ENCODE data around the gene DESI2. TPM values are rescaled to one million over a fixed set of nuclear protein-coding genes. Genes with fewer than 3 reads are reported as not detected.
"Not testable (repeated sequence)": the region's sequence is repeated elsewhere in the genome, so short reads cannot be mapped to it uniquely, and the experiment has no call there.

DESI2 gene
- total and polyA plus RNA-seq, 2 donors: 22.1 to 83.0 TPM

DNA sequence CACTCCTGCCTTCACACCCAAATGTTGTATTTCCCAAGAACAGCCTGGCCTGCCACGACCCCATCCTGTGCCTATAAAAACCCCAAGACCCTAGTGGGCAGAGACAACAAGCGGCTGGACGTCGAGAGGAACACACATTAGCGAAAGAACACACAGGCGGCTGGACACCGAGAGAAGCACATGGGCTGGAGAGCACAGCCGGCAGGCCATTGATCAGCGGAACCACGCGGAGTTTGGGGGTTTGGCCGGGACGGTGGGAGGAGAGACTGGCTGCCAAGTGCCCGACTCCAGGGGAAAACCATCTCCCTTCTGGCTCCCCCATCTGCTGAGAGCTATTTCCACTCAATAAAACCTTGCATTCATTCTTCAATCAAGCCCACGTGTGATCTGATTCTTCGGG lies 10.4 kb upstream of the DESI2 start:
- WGBS: 84% methylated on average over 16 of the region's 16 CpGs
- no peak for DNase-seq (ENCODE audit: extremely low spot score)
- no peak overlapping the region for H3K4me3 ChIP-seq (ENCODE audit: low read depth, low read length)
- no peak overlapping the region for H3K27ac ChIP-seq (ENCODE audit: low read depth)
- no peaks in the 10 kb centered on the region for H3K4me1 ChIP-seq (ENCODE audit: insufficient read depth)
- H3K36me3 ChIP-seq (ENCODE audit: insufficient read depth): no peaks in the 10 kb centered on the region

DNA sequence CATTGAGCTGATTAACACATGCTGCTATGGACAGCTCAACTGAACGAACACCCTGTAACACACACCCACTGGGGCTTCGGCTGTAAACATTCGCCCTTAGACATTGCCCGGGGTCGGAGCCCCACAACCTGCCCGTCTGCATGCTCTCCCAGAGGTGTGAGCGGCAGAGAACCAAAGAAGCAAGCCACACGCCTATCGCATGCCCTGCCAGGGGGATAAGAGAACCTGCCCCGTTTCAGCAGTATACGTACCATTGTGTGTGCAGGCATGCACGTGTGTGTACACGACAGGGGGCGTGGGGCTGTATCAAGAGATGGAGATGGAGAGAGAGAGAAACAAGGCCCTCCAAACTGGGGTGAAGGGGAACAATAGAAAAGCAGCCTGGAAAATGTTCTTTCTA lies 9.9 kb upstream of the DESI2 start:
- no peaks in the 10 kb centered on the region for H3K36me3 ChIP-seq (ENCODE audit: insufficient read depth)
- 92% methylated on average over 14 of the region's 14 CpGs for WGBS
- DNase-seq (ENCODE audit: extremely low spot score): no peak
- H3K4me1 ChIP-seq (ENCODE audit: insufficient read depth): no peaks in the 10 kb centered on the region
- H3K27ac ChIP-seq (ENCODE audit: low read depth): no peak overlapping the region
- H3K4me3 ChIP-seq (ENCODE audit: low read depth, low read length): no peak overlapping the region

DNA sequence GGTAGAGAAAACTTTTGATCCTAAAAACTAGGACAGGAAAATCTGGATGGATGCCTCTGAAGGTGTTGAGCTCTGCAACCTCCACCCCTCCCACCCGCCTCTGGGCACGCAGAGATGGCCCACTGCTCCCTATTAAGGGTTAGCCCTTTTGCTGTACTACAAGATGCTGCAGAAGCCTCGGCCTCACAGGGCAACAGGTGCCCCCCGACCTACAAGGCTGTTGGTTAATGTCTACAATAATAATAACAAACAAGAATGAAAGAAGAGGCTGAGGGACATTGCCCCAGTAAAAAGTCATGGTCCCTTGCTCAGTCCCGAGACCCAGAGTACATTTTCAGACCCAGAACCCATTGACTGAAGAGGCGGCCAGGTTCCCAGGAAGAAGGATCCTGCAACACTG lies 7.5 kb upstream of the DESI2 start:
- 76% methylated on average over 6 of the region's 6 CpGs for WGBS
- Histone ChIP-seq H3K36me3 (ENCODE audit: insufficient read depth) (no peaks in the 10 kb centered on the region), H3K4me3 (ENCODE audit: low read depth, low read length) (no peak overlapping the region), H3K27ac (ENCODE audit: low read depth) (no peak overlapping the region), H3K4me1 (ENCODE audit: insufficient read depth) (no peaks in the 10 kb centered on the region)
- DNase-seq (ENCODE audit: extremely low spot score): no peak

DNA sequence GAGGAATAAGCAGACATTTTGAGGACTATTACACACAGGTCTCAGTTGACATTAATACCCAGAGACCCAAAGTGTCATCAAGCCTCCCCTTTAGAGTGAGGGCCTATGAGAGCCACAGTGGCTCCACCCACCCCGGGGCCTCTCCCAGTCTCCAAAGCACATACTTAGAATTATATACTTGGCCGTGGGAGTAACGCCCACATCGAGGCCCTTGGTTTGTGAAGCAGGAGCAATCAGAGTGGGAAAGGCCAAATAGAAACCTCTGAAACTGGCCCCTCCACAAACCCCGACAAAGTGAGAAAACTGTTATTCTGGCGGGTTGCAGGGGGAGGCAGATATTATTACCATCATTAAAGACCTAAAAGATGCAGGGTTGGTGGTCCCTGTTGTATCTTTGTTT lies 7.0 kb upstream of the DESI2 start:
- 74% methylated on average over 6 of the region's 6 CpGs for WGBS
- DNase-seq (ENCODE audit: extremely low spot score): no peak

DNA sequence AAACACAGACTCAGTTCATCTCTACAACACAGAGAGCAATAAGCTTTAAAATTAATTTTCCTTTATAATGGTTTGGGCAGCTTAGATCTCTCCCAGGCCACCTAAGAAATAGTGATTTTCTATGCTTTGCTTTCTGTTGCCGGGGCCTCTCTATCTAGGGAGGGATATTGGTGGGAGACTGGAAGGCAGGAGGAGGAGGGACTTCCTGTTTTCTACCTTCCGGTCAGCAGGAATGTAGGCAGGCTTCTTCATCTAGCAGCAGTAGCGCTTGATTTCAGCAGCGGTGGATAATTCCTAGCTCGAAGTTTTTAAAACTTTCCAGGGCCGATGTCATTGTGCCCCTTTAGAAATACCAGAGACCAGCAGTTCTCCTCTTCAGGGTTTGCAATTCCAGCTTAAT lies 5.1 kb upstream of the DESI2 start:
- WGBS: 77% methylated on average over 6 of the region's 6 CpGs
- Histone ChIP-seq H3K36me3 (ENCODE audit: insufficient read depth) (no peaks in the 10 kb centered on the region), H3K4me1 (ENCODE audit: insufficient read depth) (no peaks in the 10 kb centered on the region), H3K4me3 (ENCODE audit: low read depth, low read length) (no peak overlapping the region), H3K27ac (ENCODE audit: low read depth) (no peak overlapping the region)
- DNase-seq (ENCODE audit: extremely low spot score): no peak

More for the DNA sequence above, 7.0 kb upstream of the DESI2 start:
- Histone ChIP-seq H3K4me3 (ENCODE audit: low read depth, low read length) (no peak overlapping the region), H3K27ac (ENCODE audit: low read depth) (no peak overlapping the region), H3K4me1 (ENCODE audit: insufficient read depth) (no peaks in the 10 kb centered on the region), H3K36me3 (ENCODE audit: insufficient read depth) (no peaks in the 10 kb centered on the region)

DNA sequence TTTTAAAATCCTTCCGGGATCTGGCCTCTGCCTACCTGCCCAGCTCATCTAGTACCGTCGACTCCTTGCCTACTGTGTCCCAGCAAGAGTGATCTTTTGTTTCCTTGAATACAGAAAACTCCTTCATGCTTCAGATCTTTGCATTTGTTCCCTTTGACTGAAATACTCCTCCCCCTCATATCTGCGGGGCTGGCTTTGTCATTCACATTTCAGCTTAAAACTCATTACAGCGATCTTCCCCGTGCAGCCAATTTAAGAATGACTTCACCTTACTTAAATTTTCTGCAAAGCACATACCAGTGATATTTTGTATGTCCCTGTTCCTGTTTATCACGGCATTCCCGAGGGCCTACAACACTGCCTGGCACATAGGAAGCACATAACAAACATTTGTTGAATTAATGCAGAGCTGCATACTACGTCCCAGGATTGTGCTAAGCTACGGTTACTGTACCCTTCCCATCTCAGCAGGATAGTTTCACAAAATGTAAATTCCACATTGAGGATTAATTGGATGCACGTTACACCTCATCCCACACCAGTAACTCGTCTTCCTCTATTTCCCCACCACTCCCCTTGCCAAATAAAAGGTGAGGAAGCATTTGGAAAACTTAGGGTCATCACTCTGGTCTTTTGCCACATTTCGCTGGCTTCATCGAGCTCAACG lies 837 bp upstream of the DESI2 start:
- Histone ChIP-seq H3K4me1 (ENCODE audit: insufficient read depth) (no peaks in the 10 kb centered on the region), H3K36me3 (ENCODE audit: insufficient read depth) (no peaks in the 10 kb centered on the region), H3K4me3 (ENCODE audit: low read depth, low read length) (peak overlapping the region; percentile 29), H3K27ac (ENCODE audit: low read depth) (peak overlapping the region; percentile 0)
- WGBS: 35% methylated on average over 15 of the region's 15 CpGs
- no peak for DNase-seq (ENCODE audit: extremely low spot score)

DNA sequence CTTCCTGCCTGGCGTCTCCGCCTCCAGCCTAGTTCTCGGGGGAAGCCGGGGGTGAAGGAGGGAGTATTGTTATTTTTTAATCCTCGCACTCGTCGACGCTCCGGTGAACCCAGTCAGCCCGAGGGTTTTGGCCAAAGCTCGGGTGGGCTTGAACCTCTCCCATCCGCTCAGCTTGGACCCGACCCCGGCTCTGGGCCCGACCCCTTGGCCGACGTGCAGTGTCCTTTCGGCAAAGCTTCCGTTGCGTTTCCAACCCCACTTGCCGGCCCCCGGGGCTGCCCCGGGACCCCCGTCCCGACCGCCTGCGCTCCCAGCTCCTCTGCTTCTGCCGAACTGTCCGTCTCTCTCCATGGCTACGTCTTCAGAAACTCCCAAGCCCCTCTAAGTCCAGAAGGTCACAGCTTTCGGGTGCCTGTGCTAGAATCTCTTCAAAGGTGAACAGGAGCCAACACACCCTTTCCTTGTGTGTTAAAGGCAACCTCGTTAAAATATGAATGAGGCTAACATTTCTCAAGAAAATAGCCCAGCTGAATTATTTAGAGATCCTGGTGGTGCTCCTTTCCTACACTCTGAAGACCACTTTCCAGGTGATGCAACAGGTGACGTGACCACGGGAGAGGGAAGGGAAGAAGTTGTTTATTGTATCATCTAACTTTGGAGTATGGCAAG lies 647 bp downstream of the DESI2 start:
- H3K36me3 ChIP-seq (ENCODE audit: insufficient read depth): no peaks in the 10 kb centered on the region
- peak overlapping the region; percentile 69 for H3K4me3 ChIP-seq (ENCODE audit: low read depth, low read length)
- H3K27ac ChIP-seq (ENCODE audit: low read depth): peak overlapping the region; percentile 75
- WGBS: under 1% methylated on average over 34 of the region's 34 CpGs
- H3K4me1 ChIP-seq (ENCODE audit: insufficient read depth): peaks cover 2% of the 10 kb centered on the region
- no peak for DNase-seq (ENCODE audit: extremely low spot score)

DNA sequence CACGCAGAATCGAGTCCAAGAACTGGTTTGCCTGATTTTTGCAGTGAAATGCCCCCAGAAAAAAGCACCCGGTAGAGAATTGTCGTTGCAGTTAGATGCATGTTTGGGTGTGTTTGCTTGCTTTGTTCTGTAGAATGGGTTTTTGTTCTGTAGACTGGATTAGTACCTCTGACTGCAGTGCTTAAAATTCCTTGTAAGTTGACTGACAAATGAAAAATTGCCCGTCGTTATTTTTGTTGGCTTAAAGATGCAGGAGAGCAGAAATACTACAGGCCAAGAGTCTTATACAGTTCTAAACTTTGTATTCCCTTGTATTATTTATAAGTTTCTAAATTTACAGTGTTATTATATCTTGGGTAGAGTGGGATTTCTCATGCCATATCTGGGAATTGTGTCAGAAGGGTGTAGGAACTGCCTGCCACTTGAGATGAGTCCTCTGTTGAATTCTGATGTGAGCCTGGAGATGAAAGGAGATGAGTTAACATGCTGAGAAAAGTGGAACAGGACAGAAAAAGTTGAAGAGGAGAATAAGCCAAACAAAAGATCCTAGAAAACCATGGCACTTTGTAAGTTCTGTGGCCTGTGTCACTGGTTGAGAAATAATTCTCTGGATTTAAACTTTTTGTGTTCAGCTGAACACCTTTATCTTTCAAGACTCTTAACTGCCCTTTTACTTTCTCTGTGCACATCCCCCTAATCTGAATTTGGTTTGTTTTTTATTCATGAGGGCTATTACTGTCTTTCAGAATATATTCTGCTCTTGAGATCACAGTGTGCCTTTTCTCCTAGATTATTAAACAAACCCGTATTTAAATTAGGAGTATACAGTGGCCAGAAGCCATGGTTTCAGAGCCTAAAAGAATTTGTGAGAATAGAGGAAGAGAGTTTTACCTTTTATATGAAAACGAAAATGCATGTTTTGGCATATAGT lies 1.4 kb downstream of the DESI2 start:
- Histone ChIP-seq H3K4me1 (ENCODE audit: insufficient read depth) (peaks cover 2% of the 10 kb centered on the region), H3K4me3 (ENCODE audit: low read depth, low read length) (peak overlapping the region; percentile 69), H3K36me3 (ENCODE audit: insufficient read depth) (no peaks in the 10 kb centered on the region), H3K27ac (ENCODE audit: low read depth) (no peak overlapping the region)
- no peak for DNase-seq (ENCODE audit: extremely low spot score)
- 10% methylated on average over 8 of the region's 8 CpGs for WGBS

DNA sequence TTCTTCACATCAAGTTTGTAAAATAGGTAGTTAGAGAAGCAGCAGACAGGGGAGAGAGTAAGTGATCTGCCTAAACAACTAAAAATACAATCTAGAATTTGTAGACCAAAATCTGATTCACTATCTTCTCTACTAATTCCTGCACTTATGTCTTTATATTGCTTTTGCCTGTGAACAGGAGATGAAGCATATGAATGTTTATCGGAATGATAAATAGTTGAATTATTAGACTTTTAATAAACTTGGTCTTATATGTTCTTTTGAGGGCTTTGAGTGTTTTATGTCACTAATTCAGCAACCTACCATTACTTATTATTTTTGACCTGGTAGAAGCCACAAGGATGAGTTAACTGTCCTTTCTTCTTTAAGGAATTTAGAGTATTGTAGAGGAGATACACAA lies 2.3 kb downstream of the DESI2 start:
- H3K4me3 ChIP-seq (ENCODE audit: low read depth, low read length): no peak overlapping the region
- H3K36me3 ChIP-seq (ENCODE audit: insufficient read depth): no peaks in the 10 kb centered on the region
- H3K27ac ChIP-seq (ENCODE audit: low read depth): no peak overlapping the region
- 84% methylated on average over 1 of the region's 1 CpG for WGBS
- peaks cover 2% of the 10 kb centered on the region for H3K4me1 ChIP-seq (ENCODE audit: insufficient read depth)
- DNase-seq (ENCODE audit: extremely low spot score): no peak

DNA sequence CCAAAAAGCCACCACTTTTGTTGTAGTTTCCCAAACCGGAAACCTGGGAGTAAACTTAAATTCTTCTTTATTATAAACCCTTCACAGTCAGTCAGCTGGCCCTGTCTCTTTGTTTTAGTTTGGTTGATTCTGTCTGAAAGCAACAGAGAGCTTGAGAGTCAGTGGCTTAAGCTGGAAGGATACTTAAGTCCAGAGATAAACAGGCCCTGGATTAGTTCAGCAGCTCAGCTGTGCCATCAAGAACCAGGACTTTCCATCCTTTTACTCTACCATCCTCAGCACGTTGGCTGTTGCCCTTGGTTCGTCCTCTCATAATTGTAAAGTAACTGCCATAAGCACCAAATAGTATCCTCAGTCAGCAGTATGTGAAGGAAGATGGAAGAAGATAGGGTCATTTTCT lies 4.5 kb downstream of the DESI2 start:
- no peak for DNase-seq (ENCODE audit: extremely low spot score)
- WGBS: 47% methylated on average over 3 of the region's 3 CpGs
- no peak overlapping the region for H3K27ac ChIP-seq (ENCODE audit: low read depth)
- H3K36me3 ChIP-seq (ENCODE audit: insufficient read depth): no peaks in the 10 kb centered on the region
- no peak overlapping the region for H3K4me3 ChIP-seq (ENCODE audit: low read depth, low read length)
- H3K4me1 ChIP-seq (ENCODE audit: insufficient read depth): peaks cover 3% of the 10 kb centered on the region

DNA sequence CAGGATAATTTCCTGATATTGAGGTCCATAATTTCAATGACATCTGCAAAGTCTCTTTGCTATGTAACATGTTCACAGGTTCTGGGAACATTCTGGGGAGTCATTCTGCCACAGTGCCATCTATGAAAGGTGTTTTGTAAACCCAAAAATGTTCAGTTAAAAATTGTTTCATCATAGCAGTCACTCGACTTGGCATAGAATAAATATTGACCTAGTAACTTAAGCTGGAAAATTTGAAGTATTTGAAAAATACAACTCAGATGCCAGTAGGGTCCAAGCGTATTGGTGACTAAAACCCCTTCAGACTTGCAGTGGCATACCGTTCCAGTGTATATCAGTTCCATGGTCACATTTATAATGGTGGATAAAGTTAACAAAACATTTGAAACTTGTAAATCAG lies 6.8 kb downstream of the DESI2 start:
- Histone ChIP-seq H3K36me3 (ENCODE audit: insufficient read depth) (no peaks in the 10 kb centered on the region), H3K4me3 (ENCODE audit: low read depth, low read length) (no peak overlapping the region), H3K27ac (ENCODE audit: low read depth) (no peak overlapping the region), H3K4me1 (ENCODE audit: insufficient read depth) (peaks cover 3% of the 10 kb centered on the region)
- WGBS: 50% methylated on average over 3 of the region's 3 CpGs
- no peak for DNase-seq (ENCODE audit: extremely low spot score)

DNA sequence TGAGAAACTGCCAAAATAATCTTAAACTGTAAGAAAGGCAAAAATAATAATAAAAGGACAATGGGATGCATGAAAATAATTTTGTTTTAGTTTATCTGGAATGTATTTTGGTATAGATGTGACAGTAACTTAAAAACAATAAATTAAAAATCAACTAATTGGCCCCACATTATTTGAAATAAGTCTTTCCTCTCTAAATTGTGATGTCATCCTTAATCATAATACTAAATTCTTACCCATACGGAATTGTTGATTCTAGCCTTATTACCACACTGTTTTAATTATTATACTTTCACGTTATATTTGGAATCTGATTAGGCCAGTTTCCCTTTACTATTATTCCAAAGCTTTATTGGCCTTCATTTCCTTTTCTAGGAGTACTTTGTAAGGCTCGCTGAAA lies 7.7 kb downstream of the DESI2 start:
- no peak for DNase-seq (ENCODE audit: extremely low spot score)
- WGBS: 96% methylated on average over 3 of the region's 3 CpGs
- H3K27ac ChIP-seq (ENCODE audit: low read depth): no peak overlapping the region
- H3K4me3 ChIP-seq (ENCODE audit: low read depth, low read length): no peak overlapping the region
- peaks cover 3% of the 10 kb centered on the region for H3K4me1 ChIP-seq (ENCODE audit: insufficient read depth)
- H3K36me3 ChIP-seq (ENCODE audit: insufficient read depth): no peaks in the 10 kb centered on the region

DNA sequence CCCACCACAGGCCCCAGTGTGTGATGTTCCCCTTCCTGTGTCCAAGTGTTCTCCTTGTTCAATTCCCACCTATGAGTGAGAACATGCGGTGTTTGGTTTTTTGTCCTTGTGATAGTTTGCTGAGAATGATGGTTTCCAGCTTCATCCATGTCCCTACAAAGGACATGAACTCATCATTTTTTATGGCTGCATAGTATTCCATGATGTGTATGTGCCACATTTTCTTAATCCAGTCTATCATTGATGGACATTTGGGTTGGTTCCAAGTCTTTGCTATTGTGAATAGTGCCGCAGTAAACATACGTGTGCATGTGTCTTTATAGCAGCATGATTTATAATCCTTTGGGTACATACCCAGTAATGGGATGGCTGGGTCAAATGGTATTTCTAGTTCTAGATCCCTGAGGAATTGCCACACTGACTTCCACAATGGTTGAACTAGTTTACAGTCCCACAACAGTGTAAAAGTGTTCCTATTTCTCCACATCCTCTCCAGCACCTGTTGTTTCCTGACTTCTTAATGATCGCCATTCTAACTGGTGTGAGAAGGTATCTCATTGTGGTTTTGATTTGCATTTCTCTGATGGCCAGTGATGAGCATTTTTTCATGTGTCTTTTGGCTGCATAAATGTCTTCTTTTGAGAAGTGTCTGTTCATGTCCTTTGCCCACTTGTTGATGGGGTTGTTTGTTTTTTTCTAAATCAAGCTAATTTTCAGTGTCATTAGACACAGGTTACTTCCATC lies 8.8 kb downstream of the DESI2 start:
- H3K36me3 ChIP-seq (ENCODE audit: insufficient read depth); H3K4me1 ChIP-seq (ENCODE audit: insufficient read depth); DNase-seq (ENCODE audit: extremely low spot score); H3K4me3 ChIP-seq (ENCODE audit: low read depth, low read length); H3K27ac ChIP-seq (ENCODE audit: low read depth): not testable (repeated sequence)
- 98% methylated on average over 3 of the region's 4 CpGs for WGBS
